Calu3 (cell line): ENCODE measurements around the gene TBX19. TPM values are rescaled to one million over a fixed set of nuclear protein-coding genes. Genes with fewer than 3 reads are reported as not detected.

Experiments used
- BruUV-seq: library from RNA; stranded (reverse); fragments of 400-500 nt; replicated peaks from 2 replicates; lab custom pipeline; 2021; lab: Mats Ljungman, UMichigan
- CTCF ChIA-PET: fragments of 300-600 bp; sonication (Branson Sonifier 250); formaldehyde crosslinking; loops from one replicate; lab custom pipeline; 2022; ENCODE audit warnings: antibody characterized with exemption; lab: Charles Lee
- DNase-seq: peaks from one replicate; pipeline ENCODE4 v3.0.0; 2022
- H3K27ac Mint-ChIP-seq: one replicate; pipeline ENCODE4 v1.8.0; 2022; ENCODE audit warnings: mixed read lengths; ENCODE audit not compliant: unreplicated experiment
- H3K27me3 Mint-ChIP-seq: one replicate; pipeline ENCODE4 v1.8.0; 2022; ENCODE audit warnings: mixed read lengths; ENCODE audit not compliant: unreplicated experiment
- H3K36me3 Mint-ChIP-seq: one replicate; pipeline ENCODE4 v1.8.0; 2022; ENCODE audit warnings: mild to moderate bottlenecking, moderate library complexity, mixed read lengths; ENCODE audit not compliant: insufficient read depth, unreplicated experiment
- H3K4me1 Mint-ChIP-seq: one replicate; pipeline ENCODE4 v1.8.0; 2022; ENCODE audit warnings: mild to moderate bottlenecking, low read depth, mixed read lengths; ENCODE audit not compliant: unreplicated experiment
- H3K4me3 Mint-ChIP-seq: one replicate; pipeline ENCODE4 v1.8.0; 2022; ENCODE audit warnings: mild to moderate bottlenecking, low read depth, moderate library complexity, mixed read lengths; ENCODE audit not compliant: unreplicated experiment
- H3K9me3 Mint-ChIP-seq: one replicate; pipeline ENCODE4 v1.8.0; 2022; ENCODE audit warnings: low read depth, mixed read lengths; ENCODE audit not compliant: unreplicated experiment
- CTCF ChIP-seq: fragments of 200-600 bp; IDR thresholded peaks from one replicate; pipeline ENCODE4 v1.8.0; 2022; ENCODE audit warnings: antibody characterized with exemption; ENCODE audit not compliant: unreplicated experiment
- intact Hi-C: fragments of 100-400 bp; cut with micrococcal nuclease; formaldehyde crosslinking; loops from one replicate; pipeline ENCODE4 v1.10.0; 2022; ENCODE audit not compliant: unreplicated experiment
- total RNA-seq: library from RNA; stranded (reverse); gene quantifications from 2 replicates; pipeline ENCODE4 v1.2.3, GENCODE V29; 2022

Gene TBX19
- total RNA-seq, 1 experiment from 2014 or later: 3.5 TPM

- Mint-ChIP-seq H3K4me3 (no peak overlapping the region), H3K36me3 (no peaks in the 10 kb centered on the region), H3K27me3 (peaks cover 25% of the 10 kb centered on the region), H3K9me3 (no peaks in the 10 kb centered on the region), H3K4me1 (peaks cover 5% of the 10 kb centered on the region), H3K27ac (no peak overlapping the region)
- no peak for TF ChIP-seq CTCF
- CTCF ChIA-PET: interaction anchor here (1.2 kb wide), 1 partner anchor 18 kb away, joined by 4 read pairs; no protein-coding TSS in a partner anchor
- BruUV-seq: no TSS peak
- intact Hi-C loops: no loop called here
- DNase-seq: no peak
Measured at GRCh38 chr1:168361252-168361651, 80.6 kb downstream of the TBX19 start.

- peaks cover 25% of the 10 kb centered on the region for H3K27me3 Mint-ChIP-seq
Measured at GRCh38 chr1:168362991-168363390, 82.3 kb downstream of the TBX19 start.

More at GRCh38 chr1:168362991-168363390, 82.3 kb downstream of the TBX19 start:
- BruUV-seq: no TSS peak
- intact Hi-C loops: no loop called here
- H3K4me3 Mint-ChIP-seq: no peak overlapping the region
- H3K4me1 Mint-ChIP-seq: peaks cover 19% of the 10 kb centered on the region
- no peak for TF ChIP-seq CTCF
- H3K9me3 Mint-ChIP-seq: no peaks in the 10 kb centered on the region
- CTCF ChIA-PET: no interaction called here
- no peak overlapping the region for H3K27ac Mint-ChIP-seq
- H3K36me3 Mint-ChIP-seq: no peaks in the 10 kb centered on the region
- no peak for DNase-seq

Other genes with a start within 250 kb of the TBX19 start
- 3.8 and 8.4 TPM in 2 replicates for gene GPR161, start 143.9 kb upstream of the TBX19 start, total RNA-seq
- 36.6 and 41.6 TPM in 2 replicates for gene TIPRL, start 101.9 kb upstream of the TBX19 start, total RNA-seq
- gene SFT2D2, start 54.9 kb upstream of the TBX19 start, total RNA-seq: 88.2 and 98.3 TPM in 2 replicates